ENCODE results near the gene PID1.

Gene PID1

DNA sequence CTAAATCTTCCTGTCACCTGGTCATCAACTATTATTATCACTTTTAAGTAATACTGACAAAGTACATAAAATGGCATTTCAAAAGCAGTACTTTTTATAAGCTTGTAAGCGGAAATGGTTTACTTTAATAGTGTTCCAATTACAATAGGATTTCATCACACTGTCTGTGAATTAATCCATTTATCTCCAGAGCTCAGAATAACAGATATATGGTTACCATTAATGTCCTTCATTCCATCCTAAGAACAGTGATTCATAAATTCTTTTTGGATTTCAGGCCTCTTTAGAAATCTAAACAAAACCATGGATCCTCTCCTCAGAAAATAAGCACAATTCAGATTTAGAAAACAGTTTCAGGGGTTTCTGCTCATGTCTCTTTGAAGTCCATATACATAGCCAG is 68.4 kb downstream of the PID1 start:
- no peaks in the 10 kb centered on the region for H3K9me3 ChIP-seq (replicated peaks; ENCODE audit: insufficient read depth, low read length)
- H3K4me1 ChIP-seq (ENCODE audit: low read length): no peaks in the 10 kb centered on the region
- H3K27me3 ChIP-seq (replicated peaks; ENCODE audit: insufficient read depth, low read length): no peaks in the 10 kb centered on the region
- no peak overlapping the region for H3K27ac ChIP-seq (ENCODE audit: low read length)
- H3K4me2 ChIP-seq (ENCODE audit: low read depth, low read length): no peak overlapping the region
- no peaks in the 10 kb centered on the region for H4K20me1 ChIP-seq (ENCODE audit: insufficient read depth, low read length)
- no peak overlapping the region for H3K4me3 ChIP-seq (ENCODE audit: low read length)
- no peaks in the 10 kb centered on the region for H3F3A ChIP-seq (ENCODE audit: insufficient read depth, low read length)
- no peaks in the 10 kb centered on the region for H3K36me3 ChIP-seq (replicated peaks; ENCODE audit: insufficient read depth, low read length)
- TF ChIP-seq CTCF (IDR thresholded peaks at IDR 0.05; ENCODE audit: low read length): no peak
- no peak for TF ChIP-seq EZH2 (optimal IDR thresholded peaks at IDR 0.05; ENCODE audit: low read depth, low read length)
- no peak for TF ChIP-seq EZH2phosphoT487 (IDR thresholded peaks at IDR 0.05; ENCODE audit: low read length)
- no peak for DNase-seq
- H3K79me2 ChIP-seq (ENCODE audit: low read length): no peaks in the 10 kb centered on the region
- H2AFZ ChIP-seq (ENCODE audit: low read length): no peak overlapping the region
- no peak overlapping the region for H3K9ac ChIP-seq (ENCODE audit: low read length)
- H3K9me2 ChIP-seq (replicated peaks; ENCODE audit: insufficient read depth, low read length): no peaks in the 10 kb centered on the region

GRCh38 chr2:229201521-229201920 is 69.6 kb downstream of the PID1 start:
- H3K4me1 ChIP-seq (ENCODE audit: low read length): no peaks in the 10 kb centered on the region
- DNase-seq: no peak
- H3K27ac ChIP-seq (ENCODE audit: low read length): no peak overlapping the region
- H3K79me2 ChIP-seq (ENCODE audit: low read length): no peaks in the 10 kb centered on the region
- H2AFZ ChIP-seq (ENCODE audit: low read length): no peak overlapping the region
- H4K20me1 ChIP-seq (ENCODE audit: insufficient read depth, low read length): no peaks in the 10 kb centered on the region
- H3K27me3 ChIP-seq (replicated peaks; ENCODE audit: insufficient read depth, low read length): no peaks in the 10 kb centered on the region
- H3K9me3 ChIP-seq (replicated peaks; ENCODE audit: insufficient read depth, low read length): no peaks in the 10 kb centered on the region
- no peaks in the 10 kb centered on the region for H3F3A ChIP-seq (ENCODE audit: insufficient read depth, low read length)
- no peak for TF ChIP-seq EZH2phosphoT487 (IDR thresholded peaks at IDR 0.05; ENCODE audit: low read length)
- no peak overlapping the region for H3K4me3 ChIP-seq (ENCODE audit: low read length)
- no peak overlapping the region for H3K4me2 ChIP-seq (ENCODE audit: low read depth, low read length)
- H3K36me3 ChIP-seq (replicated peaks; ENCODE audit: insufficient read depth, low read length): no peaks in the 10 kb centered on the region
- no peaks in the 10 kb centered on the region for H3K9me2 ChIP-seq (replicated peaks; ENCODE audit: insufficient read depth, low read length)
- no peak overlapping the region for H3K9ac ChIP-seq (ENCODE audit: low read length)

DNA sequence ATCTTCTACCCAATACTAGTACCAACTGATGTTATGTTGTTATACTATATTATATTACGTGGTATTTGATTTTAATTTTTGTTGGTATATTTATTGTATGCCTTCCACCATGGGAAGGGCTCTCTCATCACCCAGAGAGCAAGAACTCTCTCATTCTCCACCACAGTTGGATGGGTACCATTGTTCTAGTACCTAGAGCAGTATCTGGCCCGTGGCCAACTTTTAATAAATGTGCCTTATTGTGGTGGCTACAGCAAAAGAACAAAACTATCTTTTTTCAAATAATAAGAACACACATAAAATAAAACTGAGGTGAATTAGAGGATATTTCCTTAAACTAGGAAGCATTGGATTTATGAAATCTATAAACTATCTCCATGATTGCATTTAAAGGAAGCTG is 71.8 kb downstream of the PID1 start:
- no peaks in the 10 kb centered on the region for H3K27me3 ChIP-seq (replicated peaks; ENCODE audit: insufficient read depth, low read length)
- H3K36me3 ChIP-seq (replicated peaks; ENCODE audit: insufficient read depth, low read length): no peaks in the 10 kb centered on the region
- TF ChIP-seq CTCF (IDR thresholded peaks at IDR 0.05; ENCODE audit: low read length) (no peak), EZH2 (optimal IDR thresholded peaks at IDR 0.05; ENCODE audit: low read depth, low read length) (no peak), EZH2phosphoT487 (IDR thresholded peaks at IDR 0.05; ENCODE audit: low read length) (no peak)

GRCh38 chr2:229196448-229196847 is 74.6 kb downstream of the PID1 start:
- no peak overlapping the region for H3K4me3 ChIP-seq (ENCODE audit: low read length)
- no peak for TF ChIP-seq EZH2 (optimal IDR thresholded peaks at IDR 0.05; ENCODE audit: low read depth, low read length)

More for the DNA sequence above, 71.8 kb downstream of the PID1 start:
- Histone ChIP-seq H2AFZ (ENCODE audit: low read length) (no peak overlapping the region), H3K4me2 (ENCODE audit: low read depth, low read length) (no peak overlapping the region), H3K9ac (ENCODE audit: low read length) (no peak overlapping the region), H3K79me2 (ENCODE audit: low read length) (no peaks in the 10 kb centered on the region), H3K9me2 (replicated peaks; ENCODE audit: insufficient read depth, low read length) (no peaks in the 10 kb centered on the region), H3K9me3 (replicated peaks; ENCODE audit: insufficient read depth, low read length) (no peaks in the 10 kb centered on the region), H3F3A (ENCODE audit: insufficient read depth, low read length) (no peaks in the 10 kb centered on the region), H3K4me1 (ENCODE audit: low read length) (no peaks in the 10 kb centered on the region), H3K27ac (ENCODE audit: low read length) (no peak overlapping the region), H3K4me3 (ENCODE audit: low read length) (no peak overlapping the region), H4K20me1 (ENCODE audit: insufficient read depth, low read length) (no peaks in the 10 kb centered on the region)
- no peak for DNase-seq

More at GRCh38 chr2:229196448-229196847, 74.6 kb downstream of the PID1 start:
- H3K27ac ChIP-seq (ENCODE audit: low read length): no peak overlapping the region
- H3K4me1 ChIP-seq (ENCODE audit: low read length): no peaks in the 10 kb centered on the region
- H3K9ac ChIP-seq (ENCODE audit: low read length): no peak overlapping the region
- no peaks in the 10 kb centered on the region for H3K27me3 ChIP-seq (replicated peaks; ENCODE audit: insufficient read depth, low read length)
- no peak overlapping the region for H2AFZ ChIP-seq (ENCODE audit: low read length)
- H3K9me3 ChIP-seq (replicated peaks; ENCODE audit: insufficient read depth, low read length): no peaks in the 10 kb centered on the region
- no peaks in the 10 kb centered on the region for H3K9me2 ChIP-seq (replicated peaks; ENCODE audit: insufficient read depth, low read length)
- no peaks in the 10 kb centered on the region for H3K79me2 ChIP-seq (ENCODE audit: low read length)
- no peaks in the 10 kb centered on the region for H3F3A ChIP-seq (ENCODE audit: insufficient read depth, low read length)
- DNase-seq: no peak
- no peaks in the 10 kb centered on the region for H3K36me3 ChIP-seq (replicated peaks; ENCODE audit: insufficient read depth, low read length)
- no peak overlapping the region for H3K4me2 ChIP-seq (ENCODE audit: low read depth, low read length)
- no peaks in the 10 kb centered on the region for H4K20me1 ChIP-seq (ENCODE audit: insufficient read depth, low read length)
